GM19043 (cell line): ENCODE measurements around the gene CDC42SE2.
"Not testable (repeated sequence)": the region's sequence is repeated elsewhere in the genome, so short reads cannot be mapped to it uniquely, and the experiment has no call there.

Experiments used
- ATAC-seq: cut with Tn5 transposase; IDR thresholded peaks from one replicate; pipeline ENCODE4 v1.9.1; 2021; ENCODE audit warnings: low read depth; ENCODE audit not compliant: unreplicated experiment

The CDC42SE2 gene

DNA sequence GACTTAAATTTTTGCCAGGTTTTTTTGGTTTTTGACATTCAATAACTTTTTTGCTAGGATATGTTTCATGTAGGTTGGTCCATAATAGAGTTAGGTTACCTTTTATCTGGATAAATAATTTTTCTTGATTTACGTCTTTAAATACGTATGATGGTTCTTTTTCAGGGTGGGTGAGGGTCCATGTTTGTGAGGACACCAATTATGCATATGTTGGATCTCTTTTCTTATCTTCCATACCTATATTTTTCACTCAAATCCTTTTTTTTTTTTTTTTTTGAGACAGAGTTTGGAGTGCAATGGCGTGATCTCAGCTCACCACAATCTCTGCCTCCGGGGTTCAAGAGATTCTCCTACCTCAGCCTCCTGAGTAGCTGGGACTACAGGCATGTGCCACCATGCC lies 17.3 kb upstream of the CDC42SE2 start:
- no peak for ATAC-seq

DNA sequence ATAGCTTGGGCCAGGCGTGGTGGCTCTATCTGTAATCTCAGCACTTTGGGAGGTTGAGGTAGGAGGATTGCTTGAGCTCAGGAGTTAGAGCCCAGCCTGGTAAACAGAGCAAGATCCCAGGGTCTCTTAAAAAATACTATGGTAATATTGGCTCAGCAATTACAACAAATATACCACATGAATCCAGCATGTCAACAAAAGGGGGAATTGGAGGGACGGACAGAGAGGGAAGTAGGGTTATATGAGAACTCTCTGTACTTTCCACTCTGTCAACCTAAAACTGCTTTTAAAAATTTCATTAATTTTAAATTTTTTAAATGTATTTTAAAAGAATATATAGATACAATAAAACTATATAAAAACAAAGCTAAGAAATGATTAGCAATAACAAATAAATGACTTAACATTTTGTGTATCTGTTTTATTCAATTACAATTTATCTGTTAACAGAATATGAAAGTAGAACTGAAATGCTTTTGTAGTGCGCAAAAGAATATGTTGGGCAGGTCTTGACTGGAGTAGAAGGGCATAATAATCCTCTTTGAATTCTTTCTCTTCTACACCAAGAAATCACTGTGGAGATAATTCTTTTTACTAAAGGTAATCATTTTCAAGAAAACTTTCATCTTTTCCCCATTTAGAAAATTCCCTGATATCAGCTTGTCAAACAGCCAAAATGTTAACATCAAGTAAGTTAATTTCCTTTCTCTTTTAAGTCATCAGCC lies 12.9 kb upstream of the CDC42SE2 start:
- no peak for ATAC-seq

DNA sequence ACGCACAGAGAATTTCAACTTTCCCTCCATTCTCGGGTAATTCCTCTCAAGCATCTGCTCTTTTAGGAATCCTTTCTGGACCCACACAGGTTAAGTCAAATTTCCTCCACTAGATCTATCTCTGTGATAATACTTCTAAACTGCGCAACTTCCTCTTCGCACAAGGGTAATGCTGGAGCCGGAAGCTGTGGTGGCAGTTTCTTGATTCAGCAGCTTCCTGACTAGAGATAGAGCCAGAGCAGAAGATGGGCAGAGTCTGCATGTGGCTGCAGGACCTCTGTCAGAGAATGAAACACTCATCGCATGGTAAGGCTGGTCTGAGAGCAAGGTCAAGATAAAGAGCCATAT lies 11.1 kb upstream of the CDC42SE2 start:
- ATAC-seq: peak; percentile 85

DNA sequence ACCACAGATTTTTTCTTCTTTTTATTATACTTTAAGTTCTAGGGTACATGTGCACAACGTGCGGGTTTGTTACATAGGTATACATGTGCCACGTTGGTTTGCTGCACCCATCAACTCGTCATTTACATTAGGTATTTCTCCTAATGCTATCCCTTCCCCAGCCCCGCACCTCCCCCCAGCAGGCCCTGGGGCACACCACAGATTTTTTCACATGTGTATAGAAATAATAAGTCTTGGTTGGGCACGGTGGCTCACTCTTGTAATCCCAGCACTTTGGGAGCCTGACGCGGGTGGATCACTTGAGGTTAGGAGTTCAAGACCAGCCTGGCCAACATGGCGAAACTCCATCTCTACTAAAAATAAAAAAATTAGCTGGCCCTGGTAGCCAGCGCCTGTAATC lies 9.8 kb upstream of the CDC42SE2 start:
- ATAC-seq: not testable (repeated sequence)

DNA sequence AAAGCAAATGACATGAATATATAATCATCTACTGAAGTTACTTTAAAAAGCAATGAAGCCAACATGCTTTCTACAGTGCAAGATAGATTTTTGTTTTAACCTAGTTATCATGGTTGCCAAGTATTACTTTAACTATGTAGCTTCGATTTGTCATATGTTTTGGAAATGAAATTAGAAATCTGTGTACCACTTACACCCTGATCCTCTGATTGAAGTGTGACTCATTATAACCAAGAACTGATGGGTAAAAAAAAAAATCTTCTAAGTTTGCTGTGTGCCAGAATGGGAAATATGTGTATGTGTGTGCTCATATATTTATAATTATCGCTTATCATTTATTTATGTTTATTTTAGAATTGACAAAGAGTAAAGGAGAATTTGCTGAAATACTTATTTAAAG lies 9.1 kb upstream of the CDC42SE2 start:
- ATAC-seq: no peak

DNA sequence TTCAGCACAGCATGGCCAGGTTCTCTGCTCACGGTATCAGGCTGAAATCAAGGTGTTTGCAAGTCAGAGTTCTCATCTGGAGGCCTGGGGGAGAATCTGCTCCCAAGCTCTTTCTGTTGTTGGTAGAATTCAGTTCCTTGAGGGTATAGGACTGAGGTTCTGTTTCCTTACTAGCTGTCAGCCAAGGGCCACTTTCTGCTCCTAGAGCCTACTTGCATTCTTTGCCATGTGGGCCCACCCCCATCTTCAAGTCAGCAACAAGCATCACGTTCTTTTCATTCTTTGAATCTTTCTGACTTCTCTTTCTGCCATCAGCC lies 7.4 kb upstream of the CDC42SE2 start:
- no peak for ATAC-seq

DNA sequence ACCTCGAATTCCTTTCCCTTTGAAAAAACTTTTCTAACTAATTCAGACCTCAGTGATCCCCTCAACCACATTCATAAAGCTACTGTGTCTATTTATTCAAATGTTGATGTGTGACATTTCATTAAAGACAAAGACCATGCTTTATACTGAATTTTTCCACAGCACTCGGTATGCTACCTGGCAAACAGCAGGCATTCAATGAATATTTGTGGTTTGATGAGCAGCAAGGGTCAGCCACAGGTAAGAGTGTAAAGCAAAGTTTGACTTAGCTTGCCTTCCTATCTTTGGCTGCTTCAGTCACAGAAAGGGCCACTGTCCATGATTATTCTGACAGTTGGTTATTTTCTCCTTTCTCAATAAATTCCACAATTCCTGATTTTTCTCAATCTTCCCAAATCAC lies 5.1 kb upstream of the CDC42SE2 start:
- no peak for ATAC-seq

DNA sequence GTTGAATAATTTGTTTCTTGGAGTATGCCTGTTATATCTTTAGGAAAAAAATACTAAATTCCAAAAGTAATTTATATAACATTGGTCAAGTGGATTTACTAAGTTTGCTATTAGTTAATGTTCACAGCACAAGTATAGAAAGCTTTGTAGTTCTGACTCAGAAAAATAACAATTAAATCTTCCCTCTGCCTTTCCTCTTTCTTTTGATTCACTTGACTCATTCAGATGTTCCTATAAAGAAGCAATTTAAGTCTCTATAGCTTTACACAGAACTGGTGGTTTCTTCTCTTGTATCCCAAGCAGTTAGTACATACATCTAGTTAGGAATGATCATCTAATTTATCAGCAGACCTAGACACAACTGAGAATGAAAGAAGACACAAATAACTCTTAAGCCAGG lies 4.5 kb upstream of the CDC42SE2 start:
- no peak for ATAC-seq

DNA sequence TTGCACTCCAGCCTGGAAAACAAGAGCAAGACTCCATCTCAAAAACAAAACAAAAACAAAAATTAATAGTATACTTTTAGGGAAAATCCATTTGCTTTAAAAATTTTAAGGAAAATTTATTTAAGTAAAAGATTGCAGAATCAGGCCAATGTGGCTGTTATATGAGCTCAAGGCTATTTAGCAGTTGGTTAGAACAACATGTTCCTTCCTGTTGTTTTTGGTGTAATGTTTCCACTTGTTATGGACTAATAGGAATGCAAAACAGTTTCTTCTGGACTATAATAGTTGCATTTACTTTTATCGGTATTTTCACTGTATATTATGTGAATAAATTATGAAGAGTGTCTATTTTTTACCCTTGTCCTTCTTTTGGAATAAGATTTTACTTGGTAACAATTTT lies 3.0 kb upstream of the CDC42SE2 start:
- no peak for ATAC-seq

DNA sequence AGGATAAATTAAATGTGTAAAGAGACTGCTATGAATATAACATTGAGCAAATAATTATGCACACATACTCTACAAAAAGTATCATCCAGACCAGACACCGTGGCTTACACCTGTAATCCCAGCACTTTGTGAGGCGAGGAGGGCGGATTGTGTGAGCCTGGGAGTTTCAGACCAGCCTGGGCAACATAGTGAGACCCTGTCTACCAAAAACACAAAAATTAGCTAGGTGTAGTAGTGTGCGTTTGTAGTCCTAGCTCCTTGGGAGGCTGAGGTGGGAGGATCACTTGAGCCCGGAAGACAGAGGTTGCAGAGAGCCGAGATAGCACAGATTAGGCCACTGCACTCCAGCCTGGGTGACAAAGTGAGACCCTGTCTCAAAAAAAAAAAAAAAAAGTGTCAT lies 2.4 kb upstream of the CDC42SE2 start:
- no peak for ATAC-seq

DNA sequence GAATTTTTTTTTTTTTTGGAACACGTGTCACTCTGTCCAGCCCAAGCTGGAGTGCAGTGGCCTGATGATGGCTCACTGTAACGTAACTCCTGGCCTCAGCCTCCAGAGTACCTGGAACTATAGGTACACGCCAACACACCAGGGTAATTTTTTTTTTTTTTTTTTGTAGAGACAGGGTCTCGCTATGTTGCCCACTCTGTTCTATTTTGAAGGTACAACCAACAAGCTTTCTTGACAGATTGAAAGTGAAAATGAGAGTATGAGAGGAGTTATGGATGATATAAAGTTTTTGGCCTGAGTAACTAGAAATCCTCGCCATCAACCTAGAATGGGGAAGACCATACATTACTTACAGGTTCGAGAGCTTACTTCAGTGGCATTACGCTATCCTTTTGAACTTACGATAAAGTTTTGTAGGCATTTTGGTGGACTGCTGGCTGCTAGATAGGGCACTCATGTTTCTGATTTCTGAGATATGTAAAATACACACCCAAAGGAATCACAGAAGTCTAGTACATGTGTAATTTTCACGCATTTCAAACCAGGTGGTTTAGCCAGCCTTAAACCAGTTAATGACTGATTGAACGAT lies 806 bp upstream of the CDC42SE2 start:
- peak; percentile 3 for ATAC-seq

DNA sequence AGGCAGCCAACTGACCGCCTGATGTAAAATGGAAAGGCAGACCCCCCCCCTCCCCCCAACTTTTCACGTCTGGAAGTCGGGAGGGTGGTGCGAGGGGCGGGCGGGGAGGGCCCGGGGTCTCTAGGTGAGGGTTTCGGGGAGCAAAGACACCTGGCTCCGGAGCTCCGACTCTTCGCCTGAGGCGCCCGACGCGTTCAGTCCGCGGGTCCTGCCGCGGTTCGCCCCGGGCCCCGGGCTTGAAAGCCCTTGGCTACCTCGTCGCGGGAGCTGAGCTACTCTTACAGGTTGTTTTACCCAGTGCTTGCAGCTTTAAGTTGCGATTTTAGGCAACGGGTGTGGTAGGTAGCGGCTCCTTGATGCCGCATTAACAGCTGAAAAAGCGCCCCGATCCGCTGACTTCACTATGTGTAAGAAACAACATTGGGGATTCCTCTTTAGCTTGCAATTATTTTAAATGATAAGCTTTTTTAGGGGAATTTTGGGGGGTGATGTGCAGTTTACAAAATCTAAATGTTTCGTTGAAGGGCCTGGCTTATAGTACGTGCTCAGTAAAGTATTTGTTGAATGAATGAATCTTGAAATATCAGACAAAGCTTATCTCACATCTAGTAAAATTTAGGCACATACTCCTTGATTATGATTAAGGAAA lies 722 bp downstream of the CDC42SE2 start:
- no peak for ATAC-seq

DNA sequence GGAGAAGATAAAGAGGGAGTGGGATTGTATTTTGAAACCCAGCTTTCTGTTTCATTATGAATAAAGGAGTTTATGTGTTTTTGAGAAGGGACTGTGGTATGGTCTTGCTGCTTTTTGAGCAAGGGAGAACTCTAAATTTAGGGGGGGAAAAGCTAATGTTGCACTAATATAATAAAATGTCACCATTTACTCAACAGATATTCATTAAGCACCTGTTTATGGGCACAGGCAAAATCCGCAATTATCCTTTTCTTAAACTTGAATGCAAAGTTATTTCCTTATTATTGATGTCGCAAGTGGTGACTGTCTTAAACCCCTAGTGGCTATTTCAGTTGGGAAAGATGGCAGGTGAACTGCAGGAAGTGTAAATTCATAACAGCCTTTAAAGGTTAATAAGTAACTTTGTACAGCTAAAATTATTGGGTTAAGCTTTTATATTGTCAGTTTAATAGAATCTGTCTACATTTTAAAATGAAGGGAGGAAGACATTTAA lies 1.5 kb downstream of the CDC42SE2 start:
- peak; percentile 35 for ATAC-seq

DNA sequence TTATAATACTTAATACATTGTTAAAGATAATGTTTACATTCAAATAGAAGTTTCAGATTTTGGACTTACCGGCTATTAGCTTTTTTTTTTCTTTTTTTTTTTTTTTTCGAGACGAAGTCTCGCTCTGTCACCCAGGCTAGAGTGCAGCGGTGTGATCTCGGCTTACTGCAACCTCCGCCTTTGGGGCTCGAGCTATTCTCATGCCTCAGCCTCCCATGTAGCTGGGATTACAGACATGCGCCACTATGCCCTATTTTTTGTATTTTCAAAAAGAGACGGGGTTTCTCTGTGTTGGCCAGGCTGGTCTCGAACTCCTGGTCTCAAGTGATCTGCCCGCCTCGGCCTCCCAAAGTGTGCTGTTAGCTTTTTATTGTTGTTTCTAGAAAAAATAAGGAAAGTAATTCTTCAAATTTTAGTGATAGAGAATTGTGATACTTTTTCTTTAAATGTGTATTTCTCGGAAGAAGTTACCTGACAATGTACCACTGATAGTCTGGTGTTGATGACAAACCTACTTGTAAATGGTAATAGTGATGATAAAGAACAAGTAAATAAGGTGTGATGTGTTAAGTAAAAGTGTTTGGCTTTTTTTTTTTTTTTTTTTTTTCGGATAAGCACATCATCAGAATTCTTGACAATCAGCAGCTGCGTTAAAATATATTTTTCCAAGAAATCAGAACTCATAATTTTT lies 2.7 kb downstream of the CDC42SE2 start:
- no peak for ATAC-seq

DNA sequence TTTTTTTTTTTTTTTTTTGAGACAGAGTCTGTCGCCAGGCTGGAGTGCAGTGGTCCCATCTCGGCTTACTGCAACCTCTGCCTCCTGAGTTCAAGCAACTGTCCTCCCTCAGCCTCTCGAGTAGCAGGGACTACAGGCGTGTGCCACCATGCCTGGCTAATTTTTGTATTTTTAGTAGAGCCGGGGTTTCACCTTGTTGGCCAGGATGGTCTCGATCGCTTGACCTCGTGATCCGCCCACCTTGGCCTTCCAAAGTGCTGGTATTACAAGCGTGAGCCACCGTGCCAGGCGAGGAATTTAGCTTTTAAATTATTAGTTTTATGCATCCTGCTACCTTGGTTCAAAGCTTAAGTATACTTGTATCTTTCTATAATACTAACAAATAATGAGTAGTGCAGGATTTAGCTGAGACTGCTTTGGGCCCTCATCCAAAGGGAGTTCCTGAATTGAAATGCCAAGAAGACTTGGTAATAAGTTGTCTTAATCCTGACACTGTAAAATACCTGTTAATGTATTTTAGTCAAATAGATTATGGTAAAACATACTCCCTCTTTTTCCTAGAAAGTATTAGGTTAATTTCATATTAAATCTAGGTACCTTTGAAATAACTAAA lies 5.0 kb downstream of the CDC42SE2 start:
- ATAC-seq: no peak

DNA sequence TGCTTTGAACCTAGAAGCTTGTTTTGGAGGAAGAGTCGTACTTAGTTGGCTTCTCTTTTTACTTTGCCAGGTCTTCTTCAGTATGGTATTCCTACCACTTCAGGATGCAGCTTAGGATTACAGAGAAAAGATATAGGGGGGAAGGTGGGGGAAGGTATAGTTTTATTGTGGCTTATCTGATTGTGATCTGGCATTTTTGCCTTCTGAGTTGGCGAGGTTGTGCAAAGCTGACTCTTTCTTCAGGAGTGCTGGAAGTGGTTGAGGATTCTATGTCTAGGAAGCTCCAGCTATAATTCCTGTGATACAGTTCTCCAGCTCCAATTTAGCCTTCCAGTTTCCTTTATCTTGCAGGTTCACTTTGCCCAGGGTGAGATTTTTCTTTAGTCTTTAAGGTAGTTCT lies 7.0 kb downstream of the CDC42SE2 start:
- ATAC-seq: no peak

DNA sequence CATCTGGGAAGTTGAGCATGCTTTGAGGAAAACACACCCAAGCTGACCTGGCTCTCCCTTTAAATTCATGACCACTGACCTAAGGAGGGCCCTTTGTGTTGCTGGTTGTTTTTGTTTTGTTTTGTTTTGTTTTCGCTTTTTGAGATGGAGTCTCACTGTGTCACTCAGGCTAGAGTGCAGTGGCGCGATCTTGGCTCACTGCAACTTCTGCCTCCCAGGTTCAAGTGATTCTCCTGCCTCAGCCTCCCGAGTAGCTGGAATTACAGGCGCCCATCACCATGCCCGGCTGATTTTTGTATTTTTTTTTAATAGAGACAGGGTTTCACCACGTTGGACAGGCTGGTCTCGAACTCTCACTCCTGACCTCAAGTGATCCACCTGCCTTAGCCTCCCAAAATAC lies 8.0 kb downstream of the CDC42SE2 start:
- not testable (repeated sequence) for ATAC-seq

DNA sequence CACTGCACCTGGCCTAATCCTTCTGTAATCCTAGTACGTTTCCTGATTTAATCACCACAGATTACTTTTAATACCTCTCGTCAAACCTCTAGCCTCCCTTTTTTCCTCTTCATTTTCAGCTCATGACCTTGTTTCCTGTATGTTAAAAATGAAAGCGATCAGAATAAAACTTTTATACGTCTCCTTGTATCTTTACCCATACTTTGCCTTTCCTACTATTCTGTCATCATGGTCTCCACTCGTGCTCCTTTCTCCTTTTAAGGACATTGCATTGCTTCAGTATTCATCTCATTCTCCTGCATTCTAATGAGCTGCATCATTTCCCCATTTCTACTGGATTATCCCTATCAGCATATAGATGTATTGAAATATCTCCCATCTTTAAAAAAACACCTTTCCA lies 8.5 kb downstream of the CDC42SE2 start:
- no peak for ATAC-seq

DNA sequence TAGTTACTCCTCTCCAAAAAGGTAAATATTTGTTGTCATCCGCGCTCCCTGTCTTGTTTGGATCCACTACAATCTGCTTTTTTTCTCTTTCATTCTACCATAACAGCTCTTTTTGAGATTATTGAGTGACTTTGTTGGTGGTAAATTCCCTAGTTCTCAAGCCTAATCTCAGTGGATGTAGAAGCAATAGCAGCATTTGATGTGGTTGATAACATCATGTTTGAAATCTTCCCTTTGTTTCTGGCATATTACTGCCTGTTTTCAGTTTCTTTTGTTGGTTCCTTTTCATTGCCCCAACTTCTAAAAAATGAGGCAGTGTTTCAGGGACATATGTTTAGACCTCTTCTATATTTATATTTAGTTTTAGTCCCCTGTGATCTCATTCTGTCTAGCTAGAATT lies 8.9 kb downstream of the CDC42SE2 start:
- peak; percentile 33 for ATAC-seq

DNA sequence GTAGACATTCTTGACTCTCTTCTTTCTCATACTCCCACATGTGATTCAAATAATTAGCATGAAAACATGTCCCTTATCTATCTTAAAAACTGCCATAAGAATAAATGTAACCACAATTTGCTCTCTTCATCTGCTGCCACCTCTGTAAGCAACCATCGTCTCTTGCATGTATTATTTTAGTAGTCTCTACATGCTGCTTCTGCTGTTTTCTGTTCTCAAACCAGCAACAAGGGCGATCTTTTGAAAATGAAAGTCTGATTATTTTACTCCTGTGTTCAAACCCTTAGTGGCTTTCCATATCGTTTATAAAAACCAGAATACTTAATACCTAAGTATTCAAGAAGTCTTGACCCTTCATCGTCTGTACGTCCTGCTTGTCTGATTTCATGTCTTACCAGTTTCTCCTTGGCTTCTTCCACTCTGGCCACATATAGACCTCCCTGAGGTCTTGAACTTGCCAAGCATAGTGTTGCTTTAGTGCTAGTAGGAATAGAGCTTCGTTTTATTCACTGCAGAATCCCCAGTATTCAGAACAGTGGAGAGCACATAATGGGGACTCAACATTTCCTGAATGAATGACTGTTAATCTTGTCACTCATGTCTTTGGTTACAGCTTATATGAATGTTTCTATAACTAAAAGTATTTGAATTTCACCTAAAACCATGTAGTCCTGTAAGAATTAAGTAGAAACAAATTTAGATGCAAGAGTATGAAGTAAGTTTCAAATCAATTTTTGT lies 10.6 kb downstream of the CDC42SE2 start:
- no peak for ATAC-seq

DNA sequence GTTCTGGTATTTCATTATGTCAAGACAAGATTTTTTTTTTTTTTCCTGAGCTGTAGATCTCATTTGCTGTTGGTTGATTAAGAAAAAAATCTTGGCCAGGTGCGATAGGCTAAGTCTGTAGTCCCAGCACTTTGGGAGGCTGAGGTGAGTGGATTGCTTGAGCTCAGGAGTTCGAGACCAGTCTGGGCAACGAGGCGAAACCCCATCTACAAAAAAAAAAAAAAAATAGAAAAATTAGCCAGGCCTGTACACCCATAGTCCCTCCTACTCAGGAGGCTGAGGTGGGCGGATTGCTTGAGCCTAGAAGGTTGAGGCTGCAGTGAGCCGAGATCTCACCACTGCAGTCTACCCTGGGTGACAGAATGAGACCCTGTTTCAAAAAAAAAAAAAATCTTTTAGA lies 12.2 kb downstream of the CDC42SE2 start:
- ATAC-seq: no peak
